K562 (cell line): ENCODE results near the gene POLR2L. TPM values are rescaled to one million over a fixed set of nuclear protein-coding genes. Genes with fewer than 3 reads are reported as not detected.

ENCODE experiments used
- EZH2 ChIP-seq: IDR thresholded peaks from 2 replicates; pipeline ENCODE4 v1.6.1; 2012; ENCODE audit warnings: low read depth, mild to moderate bottlenecking, inconsistent platforms, low read length, borderline replicate concordance
- HEY1 ChIP-seq: fragments of 250-450 bp; sonication (Bioruptor Pico); IDR thresholded peaks from 2 replicates; pipeline ENCODE4 v1.5.0; 2020; ENCODE audit warnings: mild to moderate bottlenecking, moderate library complexity, borderline replicate concordance
- KDM1A ChIP-seq, 2 experiments: fragments of 450-650 bp; IDR thresholded peaks; 2 replicates each; pipeline ENCODE4 v1.6.1; 2016; ENCODE audit warnings: mild to moderate bottlenecking in 2 of 2
- MCM5 ChIP-seq: fragments of 450-650 bp; IDR thresholded peaks from 2 replicates; pipeline ENCODE4 v1.6.1; 2016; ENCODE audit warnings: low read depth
- MIER1 ChIP-seq: fragments of 450-650 bp; IDR thresholded peaks from 2 replicates; pipeline ENCODE4 v1.6.1; 2016; ENCODE audit warnings: antibody characterized with exemption, mild to moderate bottlenecking, low read depth
- MYNN ChIP-seq, 2 experiments: sonication (generic); formaldehyde crosslinking in 1 of 2; IDR thresholded peaks; 2 replicates each; pipeline versions ENCODE4 v1.5.0 to v1.6.1; 2016 to 2020; ENCODE audit warnings: antibody characterized with exemption in 1 of 2, missing genetic modification reagents in 1 of 2
- NFXL1 ChIP-seq: fragments of 450-650 bp; formaldehyde crosslinking; IDR thresholded peaks from 2 replicates; pipeline ENCODE4 v1.4.0; 2021; ENCODE audit warnings: mild to moderate bottlenecking
- OTX1 ChIP-seq: fragments of 450-650 bp; formaldehyde crosslinking; IDR thresholded peaks from 2 replicates; pipeline ENCODE4 v1.4.0; 2022; ENCODE audit warnings: mild to moderate bottlenecking
- RAD21 ChIP-seq, 2 experiments: fragments of 250-450 bp in 1 of 2; fragments of 450-650 bp in 1 of 2; sonication (Bioruptor Pico) in 1 of 2; formaldehyde crosslinking in 1 of 2; IDR thresholded peaks in 1 of 2; conservative IDR thresholded peaks in 1 of 2; 2 replicates each; pipeline versions ENCODE4 v1.4.0 to v1.8.0; 2020 to 2022; ENCODE audit warnings: mild to moderate bottlenecking in 2 of 2, moderate library complexity in 1 of 2
- RBFOX2 ChIP-seq: fragments of 200-400 bp; formaldehyde crosslinking; IDR thresholded peaks from 2 replicates; pipeline ENCODE4 v1.6.1; 2017; ENCODE audit warnings: low read depth, mild to moderate bottlenecking, low read length, moderate library complexity
- RBM15 ChIP-seq: fragments of 200-400 bp; formaldehyde crosslinking; IDR thresholded peaks from 2 replicates; pipeline ENCODE4 v1.6.1; 2018; ENCODE audit warnings: mild to moderate bottlenecking, low read length, moderate library complexity; ENCODE audit not compliant: insufficient read depth
- RBM34 ChIP-seq: fragments of 200-400 bp; formaldehyde crosslinking; IDR thresholded peaks from 2 replicates; pipeline ENCODE4 v1.6.1; 2018; ENCODE audit warnings: low read length, borderline replicate concordance; ENCODE audit not compliant: insufficient read depth
- SMARCB1 ChIP-seq: IDR thresholded peaks from 2 replicates; pipeline ENCODE4 v1.6.1; 2011; ENCODE audit warnings: improper control_type of control experiment, low read depth; ENCODE audit not compliant: insufficient read length
- STAT5A ChIP-seq: IDR thresholded peaks from 2 replicates; pipeline ENCODE4 v1.6.1; 2012; ENCODE audit warnings: low read length, inconsistent platforms, borderline replicate concordance
- TAF9B ChIP-seq: fragments of 450-650 bp; IDR thresholded peaks from 2 replicates; pipeline ENCODE4 v1.6.1; 2018; ENCODE audit warnings: mild to moderate bottlenecking; ENCODE audit not compliant: partially characterized antibody
- ZNF124 ChIP-seq: sonication (generic); formaldehyde crosslinking; IDR thresholded peaks from 2 replicates; pipeline ENCODE4 v1.8.1; 2022; ENCODE audit warnings: missing genetic modification reagents
- ZSCAN32 ChIP-seq: fragments of 450-650 bp; formaldehyde crosslinking; IDR thresholded peaks from 2 replicates; pipeline ENCODE4 v1.4.0; 2020; ENCODE audit warnings: mild to moderate bottlenecking, moderate library complexity
- polyA plus RNA-seq, 8 experiments: library from polyadenylated mRNA; depleted of rRNA in 4 of 8; stranded (reverse) in 5 of 8; unstranded in 3 of 8; fragments of >200 nt; fragmentation: Nextera tagmentation in 2 of 8; fragmentation: Illumina TruSeq in 1 of 8; extraction: Ambion mirVana in 2 of 8; extraction: Trizol in 1 of 8; gene quantifications; 2 replicates each; pipeline versions ENCODE4 v1.2.1 to v1.2.3, GENCODE V29; 2011 to 2014; ENCODE audit warnings: inconsistent platforms in 1 of 8, missing spikeins in 1 of 8
- total RNA-seq, 7 experiments: library from RNA; depleted of rRNA in 6 of 7; stranded (reverse); fragments of >200 nt in 6 of 7; fragmentation: Illumina TruSeq in 2 of 7; extraction: Trizol in 2 of 7; gene quantifications; 2 replicates each; pipeline versions ENCODE4 v1.2.1 to v1.2.3, GENCODE V29; 2011 to 2021; ENCODE audit warnings: low replicate concordance in 1 of 7
- TF ChIP-seq, protein P1 (sequence below): fragments of 250-450 bp; sonication (Bioruptor Pico); IDR thresholded peaks from 2 replicates; pipeline ENCODE4 v1.5.0; 2021; ENCODE audit warnings: mild to moderate bottlenecking, moderate library complexity
- TF ChIP-seq, protein P2 (sequence below): sonication (generic); formaldehyde crosslinking; IDR thresholded peaks from 2 replicates; pipeline ENCODE4 v1.8.0; 2022; ENCODE audit warnings: missing genetic modification reagents, mild to moderate bottlenecking, moderate library complexity, borderline replicate concordance
- TF ChIP-seq, protein P3 (sequence below): sonication (generic); formaldehyde crosslinking; IDR thresholded peaks from 2 replicates; pipeline ENCODE4 v1.8.0; 2022; ENCODE audit warnings: mild to moderate bottlenecking, missing genetic modification reagents
- TF ChIP-seq, protein P4 (sequence below), 2 experiments: IDR thresholded peaks; 2 replicates each; pipeline ENCODE4 v1.6.1; 2011; ENCODE audit warnings: borderline replicate concordance in 1 of 2, control low read depth in 1 of 2, low read depth in 1 of 2, low read length in 1 of 2, mild to moderate bottlenecking in 1 of 2, mixed read lengths in 1 of 2, moderate library complexity in 1 of 2; ENCODE audit not compliant: insufficient read depth in 1 of 2, insufficient read length in 1 of 2, poor library complexity in 1 of 2, severe bottlenecking in 1 of 2; ENCODE audit errors: extremely low read depth in 1 of 2

Gene POLR2L
- total and polyA plus RNA-seq, 9 of the 15 experiments (the other 6 are each of a cell fraction or from before 2014, with no cell fraction given): 38.3 to 688 (median 108) TPM

DNA sequence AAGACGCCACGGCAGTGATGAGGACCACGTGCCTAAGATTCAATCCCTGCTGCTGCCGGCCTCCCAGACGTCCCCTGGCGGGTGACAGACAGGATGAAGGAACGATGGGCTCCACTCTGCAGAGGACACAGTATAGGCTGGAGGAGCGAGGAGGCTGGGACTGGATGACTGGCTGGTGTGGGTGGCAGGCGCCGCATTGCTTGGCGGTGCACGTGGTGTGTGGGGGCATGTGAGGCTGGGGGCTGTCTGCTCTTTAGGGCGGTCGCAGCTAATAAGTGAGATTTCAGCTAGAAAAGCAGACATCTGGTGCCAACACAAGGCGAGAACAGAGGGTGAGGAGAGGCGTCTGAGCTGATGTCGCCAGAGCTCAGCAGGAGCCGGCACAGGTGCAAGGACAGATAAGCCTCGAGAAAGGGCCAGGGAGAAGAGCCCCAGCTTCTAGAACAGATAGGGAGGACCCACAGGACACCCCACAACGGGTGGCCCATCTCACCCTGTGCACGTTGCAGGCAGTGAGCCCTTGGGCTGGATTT lies 33.5 kb upstream of the POLR2L start (continued):
- TF ChIP-seq MYNN (IDR thresholded peaks at IDR 0.05): peak; percentile 80; the same call in 1 of the 2 replicates
- TF ChIP-seq MYNN (CRISPR knock-in tag; IDR thresholded peaks at IDR 0.05): no peak
- no peak for TF ChIP-seq EZH2
- peak; percentile 86 for TF ChIP-seq STAT5A
- TF ChIP-seq RBM15: no peak
- TF ChIP-seq NFXL1 (CRISPR knock-in tag): no peak
- no peak for TF ChIP-seq MCM5
- TF ChIP-seq RBFOX2: no peak
- TF ChIP-seq, protein P1, sequence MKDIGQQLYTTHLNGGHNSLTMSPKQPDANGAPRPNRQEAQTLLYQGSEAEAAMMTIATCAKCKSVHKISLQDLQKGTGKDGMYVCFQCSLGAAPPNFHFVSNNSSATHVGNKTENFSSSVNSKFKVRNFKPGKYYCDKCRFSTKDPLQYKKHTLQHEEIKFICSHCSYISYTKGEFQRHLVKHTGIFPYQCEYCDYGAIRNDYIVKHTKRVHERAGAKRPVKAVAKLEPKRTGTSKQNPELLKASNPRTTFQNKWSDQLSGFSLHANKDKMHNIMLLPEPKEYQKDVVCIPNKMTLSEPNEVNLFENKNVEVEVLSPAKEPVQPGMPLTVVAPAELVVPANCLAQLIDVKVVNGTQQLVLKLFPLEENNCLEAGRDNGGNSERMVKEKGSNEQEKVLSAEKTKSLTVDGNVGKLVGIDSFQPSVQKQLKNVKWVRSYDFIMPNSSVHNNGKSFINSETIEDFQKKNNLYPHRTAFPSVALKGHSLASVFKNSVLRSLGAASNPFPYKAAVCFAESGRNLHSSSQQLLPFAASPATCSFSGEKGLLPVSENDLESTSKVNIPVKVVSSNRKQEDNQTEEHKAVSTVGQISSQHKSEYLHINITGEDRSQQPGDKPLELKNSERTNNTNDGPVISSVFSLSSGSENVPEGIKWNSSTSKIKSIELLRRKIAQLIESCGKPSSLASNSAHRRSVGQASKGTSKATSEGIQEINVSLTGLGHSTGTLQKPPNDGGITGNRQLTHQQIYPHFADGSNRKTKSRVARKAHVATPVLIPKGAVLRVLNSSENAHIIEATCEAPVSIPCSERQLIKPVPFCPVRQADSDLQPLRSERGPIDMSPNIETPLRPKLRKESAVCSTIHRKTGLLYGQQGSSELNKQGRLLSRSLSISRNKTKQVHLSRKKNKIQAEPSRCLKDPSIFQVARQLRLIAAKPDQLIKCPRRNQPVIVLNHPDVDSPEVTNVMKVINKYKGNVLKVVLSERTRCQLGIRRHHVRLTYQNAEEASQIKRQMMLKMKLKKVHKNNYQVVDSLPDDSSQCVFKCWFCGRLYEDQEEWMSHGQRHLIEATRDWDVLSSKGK (CRISPR knock-in tag): no peak
- TF ChIP-seq OTX1 (CRISPR knock-in tag): no peak
- TF ChIP-seq KDM1A (IDR thresholded peaks at IDR 0.05): peak; percentile 90 to 92
- TF ChIP-seq ZNF124 (CRISPR knock-in tag): no peak
- TF ChIP-seq, protein P2, sequence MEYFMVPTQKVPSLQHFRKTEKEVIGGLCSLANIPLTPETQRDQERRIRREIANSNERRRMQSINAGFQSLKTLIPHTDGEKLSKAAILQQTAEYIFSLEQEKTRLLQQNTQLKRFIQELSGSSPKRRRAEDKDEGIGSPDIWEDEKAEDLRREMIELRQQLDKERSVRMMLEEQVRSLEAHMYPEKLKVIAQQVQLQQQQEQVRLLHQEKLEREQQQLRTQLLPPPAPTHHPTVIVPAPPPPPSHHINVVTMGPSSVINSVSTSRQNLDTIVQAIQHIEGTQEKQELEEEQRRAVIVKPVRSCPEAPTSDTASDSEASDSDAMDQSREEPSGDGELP: peak; percentile 80
- peak in 1 of 2 experiments; percentile 12; a peak in 1 of 4 replicates for TF ChIP-seq RAD21 (CRISPR knock-in tag; conservative IDR thresholded peaks at IDR 0.05 in 1 of 2, IDR thresholded peaks at IDR 0.05 in 1 of 2)
- TF ChIP-seq HEY1 (CRISPR knock-in tag): no peak
- TF ChIP-seq ZSCAN32 (CRISPR knock-in tag): no peak
- TF ChIP-seq RBM34: no peak
- 0 out of 2 replicates have a peak, but pooled peaks have one; percentile 35 for TF ChIP-seq MIER1
- TF ChIP-seq, protein P3, sequence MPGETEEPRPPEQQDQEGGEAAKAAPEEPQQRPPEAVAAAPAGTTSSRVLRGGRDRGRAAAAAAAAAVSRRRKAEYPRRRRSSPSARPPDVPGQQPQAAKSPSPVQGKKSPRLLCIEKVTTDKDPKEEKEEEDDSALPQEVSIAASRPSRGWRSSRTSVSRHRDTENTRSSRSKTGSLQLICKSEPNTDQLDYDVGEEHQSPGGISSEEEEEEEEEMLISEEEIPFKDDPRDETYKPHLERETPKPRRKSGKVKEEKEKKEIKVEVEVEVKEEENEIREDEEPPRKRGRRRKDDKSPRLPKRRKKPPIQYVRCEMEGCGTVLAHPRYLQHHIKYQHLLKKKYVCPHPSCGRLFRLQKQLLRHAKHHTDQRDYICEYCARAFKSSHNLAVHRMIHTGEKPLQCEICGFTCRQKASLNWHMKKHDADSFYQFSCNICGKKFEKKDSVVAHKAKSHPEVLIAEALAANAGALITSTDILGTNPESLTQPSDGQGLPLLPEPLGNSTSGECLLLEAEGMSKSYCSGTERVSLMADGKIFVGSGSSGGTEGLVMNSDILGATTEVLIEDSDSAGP (CRISPR knock-in tag): no peak
- TF ChIP-seq, protein P4, sequence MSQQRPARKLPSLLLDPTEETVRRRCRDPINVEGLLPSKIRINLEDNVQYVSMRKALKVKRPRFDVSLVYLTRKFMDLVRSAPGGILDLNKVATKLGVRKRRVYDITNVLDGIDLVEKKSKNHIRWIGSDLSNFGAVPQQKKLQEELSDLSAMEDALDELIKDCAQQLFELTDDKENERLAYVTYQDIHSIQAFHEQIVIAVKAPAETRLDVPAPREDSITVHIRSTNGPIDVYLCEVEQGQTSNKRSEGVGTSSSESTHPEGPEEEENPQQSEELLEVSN (IDR thresholded peaks at IDR 0.05; ENCODE audit: borderline replicate concordance in 1 of 2, extremely low read depth in 1 of 2, insufficient read depth in 1 of 2, insufficient read length in 1 of 2, low read depth in 1 of 2, low read length in 1 of 2, poor library complexity in 1 of 2, severe bottlenecking in 1 of 2): peak; percentile 43 to 64
- no peak for TF ChIP-seq TAF9B
- peak; percentile 70 for TF ChIP-seq SMARCB1
